Activated gamma-delta T cell treated with Interleukin-2 at 50 U/mL for 16 hours (primary cell): ENCODE data around the gene TMEM266.

Source experiments
- DNase-seq: peaks from one replicate; pipeline ENCODE4 v3.0.0-alpha.2; 2020

Gene TMEM266

DNA sequence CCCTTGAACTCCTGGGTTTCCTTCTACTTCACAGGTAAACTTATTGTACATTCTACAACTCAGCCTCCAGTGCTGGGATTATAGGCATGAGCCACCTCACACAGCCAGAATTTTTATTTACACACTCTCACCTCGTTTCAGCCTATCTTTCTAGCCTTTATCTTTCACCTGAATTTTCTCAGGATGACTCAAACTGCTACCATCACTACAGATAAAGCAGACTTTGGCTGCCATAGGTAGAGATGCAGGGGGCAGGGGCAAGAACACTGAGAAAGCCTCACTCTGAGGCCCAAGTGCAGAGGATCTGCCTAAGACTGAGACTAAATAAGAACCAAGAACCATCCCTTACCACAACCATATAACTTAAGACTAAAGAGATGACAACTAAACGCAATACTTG is 192.5 kb downstream of the TMEM266 start:
- DNase-seq = no peak

DNA sequence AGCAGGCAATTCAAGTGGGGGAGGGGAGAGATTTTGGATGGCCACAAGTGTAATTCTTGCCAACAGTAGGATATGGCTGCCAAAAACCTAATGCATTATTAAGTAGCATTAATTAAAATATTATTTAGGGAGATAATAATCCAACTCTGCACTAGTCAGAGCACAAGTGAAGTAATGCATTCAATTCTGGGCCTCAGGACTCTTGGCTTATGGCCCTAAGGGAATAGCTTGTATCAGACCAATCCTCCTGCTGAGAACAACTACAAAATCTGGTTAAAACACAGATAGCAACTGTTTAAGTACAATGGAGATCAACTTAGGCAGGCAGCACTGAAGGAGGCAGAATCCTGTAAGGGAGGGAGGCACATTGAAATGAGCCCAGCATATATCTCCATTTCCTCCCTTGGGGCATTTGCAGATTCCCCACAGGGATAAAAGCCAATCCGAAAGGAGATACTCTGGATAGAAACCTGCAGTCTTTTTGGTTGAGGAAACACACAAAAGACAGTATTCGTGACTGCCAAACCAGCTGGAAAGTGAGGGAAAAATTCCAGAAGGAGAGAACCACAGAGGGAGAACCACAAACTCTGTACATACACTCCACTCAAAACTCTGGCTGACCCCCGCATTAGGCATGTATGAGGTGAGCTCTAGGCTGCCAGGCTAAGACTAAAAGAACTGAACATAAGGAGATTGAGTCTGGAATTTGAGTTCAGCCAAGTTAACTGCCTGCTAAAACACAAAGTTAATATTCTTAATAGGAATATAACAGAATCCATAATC is 194.1 kb downstream of the TMEM266 start:
- no peak for DNase-seq
